Ramos (cell line): ENCODE results near the gene TRRAP.

Experiments used
- in situ Hi-C: fragments of 300-500 bp; cut with MboI; formaldehyde crosslinking; loops from one replicate; pipeline ENCODE4 v1.14.3; 2022; ENCODE audit warnings: low sequenced_read_pairs; ENCODE audit not compliant: unreplicated experiment

The TRRAP gene

GRCh38 chr7:98887038-98887437, 8.7 kb downstream of the TRRAP start:
- in situ Hi-C loops, result no loop called here

GRCh38 chr7:98892609-98893008, 14.3 kb downstream of the TRRAP start:
- in situ Hi-C loops, result no loop called here

- in situ Hi-C loops, result no loop called here
These were observed 21.5 kb downstream of the TRRAP start for GRCh38 chr7:98899816-98900215.

GRCh38 chr7:98900815-98901214, 22.5 kb downstream of the TRRAP start:
- in situ Hi-C loops, result no loop called here

- in situ Hi-C loops, result no loop called here
These were observed 24.2 kb downstream of the TRRAP start for GRCh38 chr7:98902523-98902922.

- in situ Hi-C loops, result no loop called here
These were observed 24.9 kb downstream of the TRRAP start for GRCh38 chr7:98903246-98903645.

GRCh38 chr7:98907570-98907969, 29.2 kb downstream of the TRRAP start:
- in situ Hi-C loops, result no loop called here

- in situ Hi-C loops, result no loop called here
These were observed 30.3 kb downstream of the TRRAP start for GRCh38 chr7:98908585-98908984.

GRCh38 chr7:98909487-98909886, 31.2 kb downstream of the TRRAP start:
- in situ Hi-C loops, result no loop called here

GRCh38 chr7:98910427-98910826, 32.1 kb downstream of the TRRAP start:
- in situ Hi-C loops, result no loop called here

GRCh38 chr7:98911916-98912315, 33.6 kb downstream of the TRRAP start:
- in situ Hi-C loops, result no loop called here

- in situ Hi-C loops, result no loop called here
These were observed 34.7 kb downstream of the TRRAP start for GRCh38 chr7:98913026-98913425.

- in situ Hi-C loops, result no loop called here
These were observed 35.3 kb downstream of the TRRAP start for GRCh38 chr7:98913612-98914011.

- in situ Hi-C loops, result no loop called here
These were observed 39.0 kb downstream of the TRRAP start for GRCh38 chr7:98917331-98917730.

- in situ Hi-C loops, result no loop called here
These were observed 43.5 kb downstream of the TRRAP start for GRCh38 chr7:98921608-98922372.

GRCh38 chr7:98922392-98923187, 44.3 kb downstream of the TRRAP start:
- in situ Hi-C loops, result no loop called here

GRCh38 chr7:98923512-98923911, 45.2 kb downstream of the TRRAP start:
- in situ Hi-C loops, result no loop called here

- in situ Hi-C loops, result no loop called here
These were observed 48.8 kb downstream of the TRRAP start for GRCh38 chr7:98927125-98927524.

GRCh38 chr7:98930464-98930863, 52.1 kb downstream of the TRRAP start:
- in situ Hi-C loops, result no loop called here

GRCh38 chr7:98930921-98931320, 52.6 kb downstream of the TRRAP start:
- in situ Hi-C loops, result no loop called here

GRCh38 chr7:98933321-98933720, 55.0 kb downstream of the TRRAP start:
- in situ Hi-C loops, result no loop called here

- in situ Hi-C loops, result no loop called here
These were observed 55.9 kb downstream of the TRRAP start for GRCh38 chr7:98934267-98934666.
